Measurements from ENCODE around the gene BEST2.
A peak's percentile ranks its signal among the peaks of the same experiment; 100 is the strongest.

Gene BEST2

DNA sequence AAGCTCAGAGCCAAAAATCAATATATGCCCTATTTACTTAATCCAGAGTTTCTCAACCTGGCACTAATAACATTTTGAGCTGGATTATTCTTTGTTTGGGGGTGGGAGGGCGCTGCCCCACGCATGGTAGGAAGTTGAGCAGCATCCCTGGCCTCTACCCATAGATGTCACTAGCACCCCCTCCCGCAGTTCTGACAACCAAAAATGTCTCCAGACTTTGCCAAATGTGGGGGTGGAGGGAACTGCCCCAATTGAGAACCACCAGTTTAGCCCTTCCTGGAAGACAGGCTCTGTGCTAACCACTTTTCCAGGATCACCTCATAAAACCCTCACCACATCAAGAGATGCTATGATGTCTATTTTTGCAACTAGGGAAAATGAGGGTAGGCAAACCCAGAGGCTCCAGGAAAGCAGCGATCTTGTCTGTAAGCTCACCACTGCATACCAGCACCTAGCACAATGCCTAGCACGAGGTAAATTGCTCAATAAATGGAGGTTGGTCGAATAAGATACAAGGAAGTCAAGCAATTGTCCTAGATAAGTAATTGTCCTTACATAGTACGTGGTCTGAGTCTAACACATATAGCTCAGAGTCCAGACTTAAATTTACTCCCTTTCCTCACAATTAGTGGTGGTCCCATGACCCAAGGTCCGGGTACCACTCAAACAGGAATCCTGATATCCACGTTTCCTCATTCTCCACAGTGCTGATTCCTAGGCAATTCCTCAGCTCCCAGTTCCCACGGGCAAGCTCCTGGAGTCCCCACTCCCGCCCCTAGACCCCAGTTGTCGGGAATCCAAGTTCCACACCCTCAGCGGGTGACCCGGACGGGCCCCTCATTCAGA is 18.0 kb upstream of the BEST2 start:
- TF ChIP-seq, protein P1, sequence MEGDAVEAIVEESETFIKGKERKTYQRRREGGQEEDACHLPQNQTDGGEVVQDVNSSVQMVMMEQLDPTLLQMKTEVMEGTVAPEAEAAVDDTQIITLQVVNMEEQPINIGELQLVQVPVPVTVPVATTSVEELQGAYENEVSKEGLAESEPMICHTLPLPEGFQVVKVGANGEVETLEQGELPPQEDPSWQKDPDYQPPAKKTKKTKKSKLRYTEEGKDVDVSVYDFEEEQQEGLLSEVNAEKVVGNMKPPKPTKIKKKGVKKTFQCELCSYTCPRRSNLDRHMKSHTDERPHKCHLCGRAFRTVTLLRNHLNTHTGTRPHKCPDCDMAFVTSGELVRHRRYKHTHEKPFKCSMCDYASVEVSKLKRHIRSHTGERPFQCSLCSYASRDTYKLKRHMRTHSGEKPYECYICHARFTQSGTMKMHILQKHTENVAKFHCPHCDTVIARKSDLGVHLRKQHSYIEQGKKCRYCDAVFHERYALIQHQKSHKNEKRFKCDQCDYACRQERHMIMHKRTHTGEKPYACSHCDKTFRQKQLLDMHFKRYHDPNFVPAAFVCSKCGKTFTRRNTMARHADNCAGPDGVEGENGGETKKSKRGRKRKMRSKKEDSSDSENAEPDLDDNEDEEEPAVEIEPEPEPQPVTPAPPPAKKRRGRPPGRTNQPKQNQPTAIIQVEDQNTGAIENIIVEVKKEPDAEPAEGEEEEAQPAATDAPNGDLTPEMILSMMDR (IDR thresholded peaks at IDR 0.05; ENCODE audit: insufficient read depth, low read depth, low read length, missing control alignments): peak; percentile 53
- DNase-seq (ENCODE audit: low read depth): peak; percentile 46
- peak overlapping the region; percentile 95 for H3K4me3 ChIP-seq (ENCODE audit: low read length)

DNA sequence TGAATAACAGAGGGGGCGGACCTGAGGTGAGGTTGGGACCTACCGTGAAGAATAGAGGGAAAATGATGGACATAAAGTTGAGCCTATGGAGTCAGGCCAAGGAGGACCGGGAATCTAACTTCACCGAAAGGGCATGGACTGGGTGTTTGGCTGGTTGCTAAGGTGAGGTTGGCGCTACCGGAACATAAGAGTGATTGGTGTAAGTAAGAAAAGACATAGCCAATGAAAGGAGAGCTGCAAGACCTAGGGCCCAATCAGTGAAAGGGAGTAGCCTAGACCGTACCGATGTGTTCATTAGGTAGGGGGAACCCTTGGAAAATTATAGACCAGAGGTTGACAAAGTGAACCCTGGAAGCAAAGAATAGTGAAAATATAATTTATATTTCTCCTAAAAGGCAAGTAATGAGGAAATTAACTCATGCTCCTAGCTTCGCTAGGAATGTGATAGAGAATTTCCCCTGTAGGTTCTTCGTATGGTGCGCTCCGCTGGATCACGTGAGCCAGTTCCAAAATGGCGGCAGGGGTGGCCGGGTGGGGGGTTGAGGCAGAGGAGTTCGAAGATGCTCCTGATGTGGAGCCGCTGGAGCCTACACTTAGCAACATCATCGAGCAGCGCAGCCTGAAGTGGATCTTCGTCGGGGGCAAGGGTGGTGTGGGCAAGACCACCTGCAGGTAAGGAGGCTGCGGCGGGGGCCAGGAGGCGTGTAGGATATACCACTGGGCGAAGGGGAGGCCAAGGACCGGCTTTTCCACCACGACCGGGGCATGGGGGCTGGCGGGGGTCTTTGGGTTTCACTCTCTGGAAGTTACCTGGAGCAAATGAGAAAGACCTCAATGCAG is 14.4 kb upstream of the BEST2 start, which contains the start of gene GET3:
Gene GET3, plus strand, starts transcription at position 503 of the 840 bp plus-strand sequence. Its CDS starts 9 bp downstream, at position 512.
- peak within 1 kb of the TSS; percentile 97 for H3K4me3 ChIP-seq (ENCODE audit: low read length)
- DNase-seq (ENCODE audit: low read depth): peak; percentile 100
- TF ChIP-seq, protein P1 (IDR thresholded peaks at IDR 0.05; ENCODE audit: insufficient read depth, low read depth, low read length, missing control alignments): no peak

DNA sequence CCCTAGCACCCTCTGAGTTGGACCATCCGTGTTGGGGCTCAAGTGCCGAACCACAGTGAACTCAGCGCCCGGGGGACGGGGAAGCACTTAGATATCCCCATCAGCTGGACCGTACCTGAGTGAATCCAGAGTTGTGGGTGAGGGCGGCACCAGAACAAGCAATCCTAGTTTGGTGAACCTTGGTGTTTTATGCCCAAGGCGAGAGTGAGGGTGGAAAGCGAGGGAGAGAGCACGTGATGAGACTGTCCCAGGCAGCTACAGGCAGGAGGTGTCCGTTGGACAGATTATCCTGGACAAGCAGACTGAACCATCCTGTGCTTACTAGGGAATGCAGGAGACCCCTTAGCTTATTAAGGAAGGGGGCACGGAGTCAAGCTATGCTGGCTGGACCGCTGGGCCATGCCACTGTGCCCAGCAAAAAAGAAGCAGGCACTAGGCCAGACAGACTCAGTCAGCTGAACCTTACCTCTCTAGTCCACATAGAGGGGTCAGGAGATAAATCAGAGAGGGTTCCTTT is 13.7 kb upstream of the BEST2 start:
- peak overlapping the region; percentile 97 for H3K4me3 ChIP-seq (ENCODE audit: low read length)
- TF ChIP-seq, protein P1 (IDR thresholded peaks at IDR 0.05; ENCODE audit: insufficient read depth, low read depth, low read length, missing control alignments): no peak
- no peak for DNase-seq (ENCODE audit: low read depth)

DNA sequence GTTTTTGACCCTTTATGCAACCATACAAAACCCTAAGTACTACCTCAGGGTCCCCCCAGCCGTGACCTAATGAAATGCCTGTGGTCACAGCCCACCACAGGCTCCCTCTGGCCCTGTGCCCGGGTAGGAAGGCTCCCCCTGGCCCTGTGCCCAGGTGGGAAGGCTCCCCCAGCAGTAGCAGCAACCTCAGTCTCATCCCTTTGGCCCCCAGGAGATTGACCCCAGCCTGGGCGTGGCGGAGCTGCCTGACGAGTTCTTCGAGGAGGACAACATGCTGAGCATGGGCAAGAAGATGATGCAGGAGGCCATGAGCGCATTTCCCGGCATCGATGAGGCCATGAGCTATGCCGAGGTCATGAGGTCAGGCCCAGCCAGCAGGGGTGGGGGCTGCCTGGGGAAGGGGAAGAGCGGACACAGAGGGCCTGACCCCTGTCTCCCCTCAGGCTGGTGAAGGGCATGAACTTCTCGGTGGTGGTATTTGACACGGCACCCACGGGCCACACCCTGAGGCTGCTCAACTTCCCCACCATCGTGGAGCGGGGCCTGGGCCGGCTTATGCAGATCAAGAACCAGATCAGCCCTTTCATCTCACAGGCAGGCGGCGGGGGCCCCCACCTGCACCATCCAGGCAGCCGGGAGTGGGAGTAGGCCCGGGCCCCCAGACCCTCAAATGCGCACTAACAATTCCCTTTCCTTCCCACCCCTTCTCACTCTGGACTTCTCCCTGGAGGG is 6.3 kb upstream of the BEST2 start:
- DNase-seq (ENCODE audit: low read depth): no peak
- H3K4me3 ChIP-seq (ENCODE audit: low read length): no peak overlapping the region
- TF ChIP-seq, protein P1 (IDR thresholded peaks at IDR 0.05; ENCODE audit: insufficient read depth, low read depth, low read length, missing control alignments): no peak

DNA sequence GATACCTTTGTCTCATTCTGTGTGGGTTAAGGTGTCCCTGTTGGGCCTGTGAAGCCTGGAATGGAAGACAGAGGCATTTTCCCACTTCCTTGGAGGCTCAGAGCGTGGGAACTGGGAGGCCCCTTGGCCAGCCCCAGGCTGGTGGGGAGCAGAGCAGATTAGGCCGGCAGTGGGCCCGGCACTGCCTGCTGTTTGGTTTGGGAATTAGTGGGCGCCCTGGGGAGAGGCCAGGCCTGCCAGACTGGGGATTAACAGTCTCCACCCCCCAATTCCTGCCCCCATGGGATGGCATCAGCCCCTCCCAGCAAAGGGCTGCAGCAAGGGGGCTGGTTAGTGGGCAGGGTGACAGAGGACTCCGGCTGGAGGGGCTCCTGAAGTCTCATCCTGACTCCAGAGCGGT is 3.1 kb upstream of the BEST2 start:
- DNase-seq (ENCODE audit: low read depth): no peak
- TF ChIP-seq, protein P1 (IDR thresholded peaks at IDR 0.05; ENCODE audit: insufficient read depth, low read depth, low read length, missing control alignments): no peak
- H3K4me3 ChIP-seq (ENCODE audit: low read length): no peak overlapping the region

DNA sequence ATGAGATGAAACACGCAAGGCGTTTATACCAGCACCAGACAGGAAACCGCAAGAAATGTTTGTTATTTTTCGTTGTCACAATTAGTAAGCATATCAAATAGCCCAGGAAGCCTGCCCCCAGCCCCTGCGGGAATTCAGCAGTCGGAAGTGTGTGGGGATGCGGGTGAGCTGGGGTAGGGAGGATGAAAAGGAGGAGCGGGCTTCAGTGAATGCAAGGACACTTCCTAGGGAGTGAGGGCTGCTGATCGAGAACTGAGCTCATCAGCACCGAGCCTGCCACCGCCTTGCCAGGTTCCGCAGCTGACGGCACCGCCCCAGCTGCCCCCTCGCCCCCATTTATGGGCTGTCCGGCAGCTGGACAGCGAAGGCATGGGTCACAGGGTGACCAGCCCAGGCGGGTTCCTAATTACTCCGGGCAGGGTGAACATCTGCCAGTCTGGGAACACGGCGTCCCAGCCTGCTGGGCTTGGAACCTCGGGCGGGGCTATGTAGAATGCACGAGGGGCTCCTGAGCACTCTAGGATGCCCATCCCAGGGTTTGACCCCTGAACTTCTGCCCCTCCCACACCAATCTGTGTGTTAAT is 1.6 kb upstream of the BEST2 start:
- peak; percentile 65 for DNase-seq (ENCODE audit: low read depth)
- TF ChIP-seq, protein P1 (IDR thresholded peaks at IDR 0.05; ENCODE audit: insufficient read depth, low read depth, low read length, missing control alignments): no peak
- no peak overlapping the region for H3K4me3 ChIP-seq (ENCODE audit: low read length)

Measured in epithelial cell of esophagus (primary cell).